ENCODE results near the gene FANCE.

DNA sequence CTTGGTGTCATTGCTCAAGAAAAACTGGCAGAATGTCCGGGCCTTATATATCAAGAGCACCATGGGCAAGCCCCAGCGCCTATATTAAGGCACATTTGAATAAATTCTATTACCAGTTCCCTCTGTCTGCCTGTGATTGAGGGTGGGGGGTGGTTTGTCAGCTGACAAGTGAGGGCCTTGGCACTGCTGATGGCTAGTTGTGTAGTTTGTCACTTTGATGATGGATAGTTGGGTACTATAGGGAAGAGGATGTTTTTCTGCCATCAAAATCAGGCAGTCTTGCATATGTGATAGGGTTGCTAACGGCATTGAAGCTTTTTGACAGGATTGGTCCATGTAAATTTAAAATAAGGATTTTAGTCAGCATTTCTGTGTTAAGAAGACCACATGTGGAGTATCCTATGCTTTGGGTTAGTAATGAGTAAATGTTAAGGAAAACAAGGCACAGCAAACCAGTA, 18.6 kb downstream of the FANCE start:
- TF ChIP-seq, protein P1, sequence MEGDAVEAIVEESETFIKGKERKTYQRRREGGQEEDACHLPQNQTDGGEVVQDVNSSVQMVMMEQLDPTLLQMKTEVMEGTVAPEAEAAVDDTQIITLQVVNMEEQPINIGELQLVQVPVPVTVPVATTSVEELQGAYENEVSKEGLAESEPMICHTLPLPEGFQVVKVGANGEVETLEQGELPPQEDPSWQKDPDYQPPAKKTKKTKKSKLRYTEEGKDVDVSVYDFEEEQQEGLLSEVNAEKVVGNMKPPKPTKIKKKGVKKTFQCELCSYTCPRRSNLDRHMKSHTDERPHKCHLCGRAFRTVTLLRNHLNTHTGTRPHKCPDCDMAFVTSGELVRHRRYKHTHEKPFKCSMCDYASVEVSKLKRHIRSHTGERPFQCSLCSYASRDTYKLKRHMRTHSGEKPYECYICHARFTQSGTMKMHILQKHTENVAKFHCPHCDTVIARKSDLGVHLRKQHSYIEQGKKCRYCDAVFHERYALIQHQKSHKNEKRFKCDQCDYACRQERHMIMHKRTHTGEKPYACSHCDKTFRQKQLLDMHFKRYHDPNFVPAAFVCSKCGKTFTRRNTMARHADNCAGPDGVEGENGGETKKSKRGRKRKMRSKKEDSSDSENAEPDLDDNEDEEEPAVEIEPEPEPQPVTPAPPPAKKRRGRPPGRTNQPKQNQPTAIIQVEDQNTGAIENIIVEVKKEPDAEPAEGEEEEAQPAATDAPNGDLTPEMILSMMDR (IDR thresholded peaks at IDR 0.05): no peak
- no peak for TF ChIP-seq EZH2 (IDR thresholded peaks at IDR 0.05)

Measured in neural progenitor cell (in vitro differentiated cells).